Tongue (tissue), 2 donors: ENCODE data around the gene SPANXB1. TPM values are rescaled to one million over a fixed set of nuclear protein-coding genes. Genes with fewer than 3 reads are reported as not detected.
"Not testable (repeated sequence)": the region's sequence is repeated elsewhere in the genome, so short reads cannot be mapped to it uniquely, and the experiment has no call there.

Experiments used
- DNase-seq: peaks from one replicate; pipeline ENCODE4 v3.0.0-alpha.2; 2015
- total RNA-seq: library from RNA; depleted of rRNA; stranded (reverse); fragments of >200 nt; gene quantifications from one replicate; pipeline ENCODE4 v1.2.3, GENCODE V29; 2014

The SPANXB1 gene, protein sequence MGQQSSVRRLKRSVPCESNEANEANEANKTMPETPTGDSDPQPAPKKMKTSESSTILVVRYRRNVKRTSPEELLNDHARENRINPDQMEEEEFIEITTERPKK
- not detected for total RNA-seq

DNA sequence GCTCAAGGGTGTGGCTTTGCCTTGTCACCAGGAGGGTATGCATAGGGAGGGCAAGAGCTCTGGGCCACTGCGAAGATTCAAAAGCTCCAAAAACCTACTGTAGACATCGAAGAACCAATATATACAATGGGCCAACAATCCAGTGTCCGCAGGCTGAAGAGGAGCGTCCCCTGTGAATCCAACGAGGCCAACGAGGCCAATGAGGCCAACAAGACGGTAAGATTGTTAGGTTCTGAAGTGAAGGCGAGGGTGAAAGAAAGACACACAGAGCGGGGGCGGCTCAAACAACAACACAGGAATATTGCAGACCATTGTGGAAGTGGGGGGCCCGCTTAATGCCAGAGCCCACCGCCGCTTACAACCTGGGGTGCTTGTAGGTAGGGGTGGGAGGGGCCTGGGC, at the start of gene SPANXB1:
SPANXB1 (plus strand) TSS at position 27 of the 400 bp plus-strand sequence; CDS start at position 127, 100 bp downstream.
- DNase-seq = not testable (repeated sequence)

DNA sequence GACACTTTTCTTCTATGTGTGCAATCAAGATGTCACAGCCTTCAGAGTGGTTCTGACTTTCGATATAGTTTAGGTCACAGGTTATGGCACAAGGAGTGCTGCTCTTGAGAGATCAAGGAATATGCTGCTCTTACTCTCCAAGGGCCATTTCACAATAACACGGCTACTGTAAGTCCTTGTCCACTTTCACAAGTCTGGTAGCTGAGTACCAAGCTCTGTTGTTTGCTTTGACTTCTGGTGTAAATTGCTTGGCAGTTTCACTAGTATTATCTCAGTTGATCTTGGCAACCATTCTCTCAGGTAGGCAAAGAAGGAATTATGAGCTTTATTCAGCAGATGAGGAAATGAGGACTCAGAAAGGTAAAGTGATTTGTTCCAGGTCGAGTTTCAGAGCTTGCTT, 35.4 kb upstream of the SPANXB1 start:
- no peak for DNase-seq

- DNase-seq = peak; percentile 38
These were observed 31.1 kb upstream of the SPANXB1 start for GRCh38 chrX:140971099-140971795.

DNA sequence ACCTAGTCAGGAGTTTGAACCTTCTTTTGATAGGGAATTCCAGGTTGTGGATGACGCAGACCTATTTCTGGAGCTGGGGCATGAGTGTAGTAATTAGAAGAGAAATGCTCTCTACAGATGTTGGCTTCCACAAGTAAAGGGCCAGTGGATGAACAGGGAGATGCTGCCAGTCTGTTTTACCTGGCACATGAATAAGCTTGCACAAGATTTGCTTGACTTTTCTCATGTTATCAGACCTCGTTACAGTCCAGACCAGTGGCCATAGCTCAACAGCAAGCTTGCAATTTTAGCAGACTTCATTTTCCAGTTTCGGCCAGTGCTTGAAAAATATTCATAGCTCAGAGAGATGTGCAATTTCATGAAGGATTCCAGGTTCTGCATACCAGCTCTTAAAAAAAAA, 26.9 kb upstream of the SPANXB1 start:
- no peak for DNase-seq

DNA sequence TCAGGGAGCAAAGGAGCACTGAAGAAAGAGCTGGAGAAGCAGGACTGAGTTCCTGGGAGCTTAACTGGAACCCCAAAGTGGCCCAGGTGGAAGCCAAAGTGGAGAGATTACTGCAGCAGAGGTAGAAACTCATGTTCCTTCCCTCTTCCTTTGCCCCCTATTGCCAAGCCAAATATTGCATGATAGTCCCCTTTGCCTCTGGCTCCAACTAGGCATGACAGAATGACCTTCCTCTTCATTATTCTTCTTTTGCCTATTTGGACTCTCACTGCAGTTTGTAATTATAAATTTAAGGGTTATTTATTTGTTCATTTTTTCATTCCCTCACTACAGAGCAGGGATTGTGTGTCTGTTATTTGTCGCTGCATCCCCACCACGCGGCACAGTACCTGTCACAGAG, 22.1 kb upstream of the SPANXB1 start:
- no peak for DNase-seq

- DNase-seq = no peak
These were observed 18.7 kb upstream of the SPANXB1 start for GRCh38 chrX:140983730-140984129.

DNA sequence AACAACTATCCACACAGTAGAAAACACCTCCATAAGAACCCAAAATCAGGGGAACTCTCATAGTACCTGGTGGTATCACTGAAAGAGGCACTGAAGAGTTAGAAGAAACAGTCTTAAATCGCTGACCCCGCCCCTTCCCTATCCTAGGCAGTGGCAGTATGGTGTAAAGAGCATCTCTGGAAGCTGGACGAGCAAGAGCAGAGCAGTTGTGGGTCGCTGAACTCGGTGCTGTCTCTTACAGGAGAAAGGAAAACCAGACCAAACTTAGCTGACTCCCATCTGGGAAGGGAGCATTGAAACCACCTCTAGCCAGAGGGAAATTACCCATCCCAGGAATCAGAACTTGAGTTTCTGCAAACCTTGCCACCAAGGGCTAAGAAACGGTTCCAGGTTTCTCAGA, 2.8 kb downstream of the SPANXB1 start:
- DNase-seq = not testable (repeated sequence)

GRCh38 chrX:141044246-141044645, 41.9 kb downstream of the SPANXB1 start:
- not testable (repeated sequence) for DNase-seq

- DNase-seq = not testable (repeated sequence)
These were observed 47.5 kb downstream of the SPANXB1 start for GRCh38 chrX:141049878-141050277.

GRCh38 chrX:141052098-141052497, 49.7 kb downstream of the SPANXB1 start:
- not testable (repeated sequence) for DNase-seq

Other genes starting within 250 kb of the SPANXB1 start
- 6.2 TPM for gene LDOC1, start 174.5 kb downstream of the SPANXB1 start, total RNA-seq
- not detected for gene SPANXC, start 239.9 kb downstream of the SPANXB1 start, total RNA-seq